Subcutaneous preadipocyte (primary cell): Measurements from ENCODE around the gene PHF23. TPM values are rescaled to one million over a fixed set of nuclear protein-coding genes. Genes with fewer than 3 reads are reported as not detected.

Source experiments
- small RNA-seq: library from RNA; depleted of rRNA; stranded (forward); fragments of <200 nt; gene quantifications from one replicate; pipeline ENCODE3, GENCODE V24; 2012
- total RNA-seq: library from RNA; depleted of rRNA; stranded (reverse); fragments of >200 nt; gene quantifications from 2 replicates; pipeline ENCODE4 v1.2.3, GENCODE V29; 2012

PHF23 gene
- total RNA-seq: 36.6 and 37.1 TPM in 2 replicates

DNA sequence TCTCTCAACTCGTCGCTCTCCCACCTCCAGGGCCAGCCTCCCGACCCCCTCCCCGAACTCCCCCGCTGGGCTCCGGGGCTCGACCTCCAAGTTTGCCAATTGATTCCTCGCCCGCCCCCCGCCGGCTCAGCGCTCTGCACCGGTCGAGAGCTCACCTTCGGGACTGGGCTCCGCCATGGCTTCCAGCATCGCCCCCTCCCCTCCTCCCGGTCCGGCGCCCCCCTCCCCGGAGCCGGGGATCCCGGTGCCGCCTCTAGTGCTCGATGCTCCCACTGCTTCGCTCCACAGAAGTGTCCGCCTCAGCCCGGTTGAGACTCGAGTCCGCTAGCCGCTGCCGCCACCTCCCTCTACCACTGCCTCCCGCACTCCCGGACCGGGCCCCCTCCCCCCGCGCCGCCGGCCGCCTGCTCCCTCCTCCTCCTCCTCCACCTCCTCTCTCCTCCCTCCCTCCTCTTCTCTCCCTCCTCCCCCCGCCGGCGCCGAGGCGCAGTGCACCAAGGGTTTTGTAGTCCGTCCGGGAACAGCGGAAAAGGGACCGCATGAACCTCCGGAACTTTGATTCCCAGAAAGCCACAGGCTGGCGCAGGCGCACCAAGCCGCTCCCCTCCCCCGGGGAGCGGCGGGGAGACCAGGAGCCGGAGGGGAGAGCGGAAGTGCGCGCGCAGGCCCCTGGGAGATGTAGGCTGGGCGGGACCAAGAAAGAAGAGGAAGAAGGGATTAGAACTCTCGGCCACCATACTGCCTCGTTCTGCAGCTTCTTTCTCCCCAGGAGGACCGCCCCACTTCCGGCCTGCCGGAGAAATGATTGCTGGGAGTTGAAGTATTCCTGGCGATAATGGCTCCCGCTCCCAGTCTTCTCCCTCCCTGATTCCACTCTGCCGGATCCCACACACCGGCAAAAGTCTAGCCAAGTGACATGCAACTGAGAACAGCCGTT is at the start of gene PHF23:
Gene PHF23 (minus strand): TSS at position 367 of the 937 bp plus-strand sequence. CDS start 178 bp downstream, at position 189.

DNA sequence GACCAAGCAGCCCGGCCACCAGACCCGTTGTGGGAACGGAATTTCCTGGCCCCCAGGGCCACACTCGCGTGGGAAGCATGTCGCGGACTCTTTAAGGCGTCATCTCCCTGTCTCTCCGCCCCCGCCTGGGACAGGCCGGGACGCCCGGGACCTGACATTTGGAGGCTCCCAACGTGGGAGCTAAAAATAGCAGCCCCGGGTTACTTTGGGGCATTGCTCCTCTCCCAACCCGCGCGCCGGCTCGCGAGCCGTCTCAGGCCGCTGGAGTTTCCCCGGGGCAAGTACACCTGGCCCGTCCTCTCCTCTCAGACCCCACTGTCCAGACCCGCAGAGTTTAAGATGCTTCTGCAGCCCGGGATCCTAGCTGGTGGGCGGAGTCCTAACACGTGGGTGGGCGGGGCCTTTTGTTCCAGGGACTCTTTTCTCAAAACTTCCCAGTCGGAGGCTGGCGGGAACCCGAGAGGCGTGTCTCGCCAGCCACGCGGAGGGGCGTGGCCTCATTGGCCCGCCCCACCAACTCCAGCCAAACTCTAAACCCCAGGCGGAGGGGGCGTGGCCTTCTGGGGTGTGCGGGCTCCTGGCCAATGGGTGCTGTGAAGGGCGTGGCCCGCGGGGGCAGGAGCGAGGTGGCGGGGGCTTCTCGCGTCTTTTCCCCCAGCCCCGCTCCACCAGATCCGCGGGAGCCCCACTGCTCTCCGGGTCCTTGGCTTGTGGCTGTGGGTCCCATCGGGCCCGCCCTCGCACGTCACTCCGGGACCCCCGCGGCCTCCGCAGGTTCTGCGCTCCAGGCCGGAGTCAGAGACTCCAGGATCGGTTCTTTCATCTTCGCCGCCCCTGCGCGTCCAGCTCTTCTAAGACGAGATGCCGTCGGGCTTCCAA is 42.1 kb upstream of the PHF23 start, which contains the start of gene SLC2A4:
Gene SLC2A4 (plus strand): TSS at position 645 of the 879 bp plus-strand sequence. CDS start 217 bp downstream, at position 862.

DNA sequence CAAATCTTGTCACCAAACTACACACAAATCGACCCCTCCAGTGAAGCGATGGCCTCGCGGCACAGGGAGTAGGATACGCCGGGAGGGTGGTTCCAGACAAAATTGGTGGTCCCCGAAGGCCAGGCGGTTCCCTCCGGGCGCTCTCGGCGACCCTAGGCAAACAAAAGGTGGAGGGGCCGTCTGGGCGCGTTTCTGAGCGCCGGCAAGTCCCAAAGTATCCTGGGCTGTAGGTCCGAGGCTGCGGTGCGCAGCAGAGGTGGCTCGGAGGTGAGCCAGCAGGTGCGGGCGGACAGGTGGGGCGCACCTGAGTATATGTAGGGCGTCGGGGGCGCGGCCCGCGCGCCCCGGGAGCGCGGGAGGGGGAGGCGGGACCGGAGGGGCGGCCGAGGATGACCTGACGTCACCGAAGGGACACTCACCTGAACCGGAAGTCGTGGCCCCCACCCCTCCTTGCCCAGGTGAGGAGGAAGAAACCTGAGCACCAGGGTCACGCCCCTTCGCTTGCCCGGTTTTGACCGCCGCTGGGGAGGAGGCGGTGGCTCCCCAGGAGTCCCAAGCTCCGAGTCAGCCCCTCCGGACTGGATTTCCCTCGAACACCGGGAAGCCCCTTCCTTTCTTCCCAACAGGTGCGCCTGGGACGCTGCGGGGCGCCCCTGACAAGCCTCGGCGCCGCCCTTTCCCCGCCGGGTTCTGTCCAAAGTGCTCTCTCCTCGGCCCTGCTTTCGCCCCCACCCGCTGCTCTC is 23.1 kb upstream of the PHF23 start, which contains the start of gene CLDN7:
Gene CLDN7 (minus strand): TSS at position 287 of the 743 bp plus-strand sequence. CDS start 435 bp downstream, outside the sequence.

GRCh38 chr17:7252176-7253043 is 13.2 kb upstream of the PHF23 start, which contains the start of gene ELP5:
ELP5 (plus strand) TSS chr17:7252215; CDS start chr17:7252551, 336 bp downstream.

DNA sequence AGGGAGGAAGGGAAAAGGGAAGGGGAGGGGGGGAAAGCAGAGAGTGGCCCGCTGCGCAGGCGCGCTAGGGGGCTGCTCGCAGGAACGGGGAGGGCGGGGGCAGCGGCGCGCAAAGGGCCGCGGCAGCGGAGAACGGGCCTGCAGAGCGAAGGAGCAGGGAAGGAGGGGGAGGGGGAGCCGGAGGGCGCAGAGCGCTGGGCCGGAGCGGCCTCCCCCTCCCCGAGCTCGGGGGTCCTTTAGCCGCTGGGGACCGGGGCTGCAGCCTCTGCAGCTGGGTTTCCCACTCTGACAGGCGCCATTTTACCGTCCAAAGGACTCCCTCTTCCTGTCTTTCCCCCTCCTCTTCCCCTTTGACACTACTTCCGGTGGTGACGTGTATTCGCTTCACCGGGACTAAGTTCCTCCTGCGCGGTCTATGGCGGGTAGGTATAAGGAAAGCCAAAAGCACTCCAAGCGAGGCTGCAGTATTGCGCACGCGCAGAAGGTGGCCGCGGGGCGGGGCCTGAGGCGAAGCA is 12.5 kb upstream of the PHF23 start, which contains the start of gene CTDNEP1:
Gene CTDNEP1 (minus strand): TSS at position 74 of the 515 bp plus-strand sequence. CDS start 438 bp downstream, outside the sequence.

DNA sequence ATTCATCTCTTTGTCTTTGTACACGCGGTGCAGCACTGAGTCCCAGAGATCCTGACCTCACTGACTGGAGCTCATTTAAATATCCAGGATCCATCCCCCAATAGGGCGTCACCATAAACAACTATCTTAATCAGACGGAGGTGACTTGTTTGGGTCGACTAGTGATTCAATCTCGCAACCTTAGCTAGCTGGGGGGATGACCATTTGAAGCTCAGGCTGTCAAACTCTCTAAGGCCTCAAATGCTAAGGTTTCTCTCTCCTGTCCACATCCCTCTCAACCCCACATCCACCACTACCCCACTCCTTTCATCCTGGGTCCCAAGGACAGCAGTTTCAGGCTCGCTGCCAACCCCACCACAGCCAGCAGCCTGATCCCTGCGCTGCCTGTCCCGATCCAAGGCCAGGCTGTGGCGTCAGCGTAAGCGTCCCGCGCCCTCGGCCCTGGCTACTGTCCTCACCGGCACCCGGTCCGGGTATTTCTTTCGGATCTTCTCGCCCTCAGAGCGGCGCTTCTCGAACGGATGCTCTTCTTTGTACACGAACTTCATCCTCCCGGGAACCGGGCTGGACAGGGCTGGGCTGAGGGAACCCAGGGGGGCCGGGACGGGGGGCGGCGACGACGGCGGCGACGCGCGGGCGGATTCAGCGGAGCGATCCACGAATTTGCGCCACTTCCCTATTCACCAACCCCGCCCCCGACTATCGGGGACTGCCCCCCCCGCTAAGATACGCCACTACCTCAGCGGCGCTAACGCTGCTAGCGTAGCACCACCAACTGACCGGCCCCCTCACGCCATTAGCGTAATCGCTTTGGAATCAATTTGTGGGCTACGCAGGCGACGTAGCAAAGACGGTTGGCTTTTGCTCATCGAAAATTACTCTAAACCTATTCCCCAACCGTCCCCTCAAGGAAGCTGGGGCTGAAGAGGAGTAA is 2.8 kb upstream of the PHF23 start, which contains the start of gene GABARAP:
Gene GABARAP (minus strand): TSS at position 667 of the 934 bp plus-strand sequence. CDS start 119 bp downstream, at position 548.

GRCh38 chr17:7234083-7234951 is 4.9 kb downstream of the PHF23 start, which contains the start of gene DVL2:
DVL2 (minus strand) TSS chr17:7234517; CDS start chr17:7234262, 255 bp downstream.

DNA sequence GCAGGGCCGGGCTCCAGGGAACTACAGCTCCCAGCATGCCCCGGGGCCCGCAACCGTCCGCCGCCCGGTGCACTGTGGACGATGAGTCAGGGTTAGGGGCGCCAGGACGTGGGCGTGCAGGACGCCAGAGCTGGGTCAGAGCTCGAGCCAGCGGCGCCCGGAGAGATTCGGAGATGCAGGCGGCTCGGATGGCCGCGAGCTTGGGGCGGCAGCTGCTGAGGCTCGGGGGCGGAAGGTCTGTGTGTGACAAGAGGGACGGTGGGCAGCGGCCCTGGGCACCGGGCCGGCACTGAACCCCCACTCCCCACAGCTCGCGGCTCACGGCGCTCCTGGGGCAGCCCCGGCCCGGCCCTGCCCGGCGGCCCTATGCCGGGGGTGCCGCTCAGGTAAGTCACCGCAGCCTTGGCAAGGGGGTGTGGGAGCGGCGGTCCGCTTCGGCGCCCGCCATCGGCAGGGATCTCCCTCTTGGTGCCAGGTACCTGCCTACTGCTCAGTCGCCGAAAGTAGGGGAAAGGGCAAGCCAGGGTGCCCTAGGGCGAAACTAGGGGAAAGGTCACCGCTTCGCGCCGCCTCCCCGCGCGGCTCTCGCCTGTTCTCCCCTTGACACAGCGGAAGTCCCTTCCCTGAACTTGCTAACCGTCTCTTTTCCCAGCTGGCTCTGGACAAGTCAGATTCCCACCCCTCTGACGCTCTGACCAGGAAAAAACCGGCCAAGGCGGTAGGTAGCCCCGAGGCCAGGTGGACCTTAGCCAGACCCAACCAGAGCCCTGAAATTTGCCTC is 19.3 kb downstream of the PHF23 start, which contains the start of the genes ACADVL and DLG4:
Gene ACADVL (plus strand): TSS at position 127 of the 781 bp plus-strand sequence. CDS start 47 bp downstream, at position 174.
Gene DLG4 (minus strand): TSS at position 25 of the 781 bp plus-strand sequence.

Small RNAs within 50 kb of the gene (small RNA-seq; reads per million reads assigned to genes)
- not detected for gene AC120057.4
- gene MIR324: 106 reads per million, percentile 99 among the genes with 10 or more reads in this experiment
- gene RF00019: not detected

Other genes with a start within 250 kb of the PHF23 start
- not detected in 2 replicates for gene ALOX12, start 243.4 kb downstream of the PHF23 start, total RNA-seq
- 31.2 and 47.1 TPM in 2 replicates for gene RNASEK, start 226.8 kb downstream of the PHF23 start, total RNA-seq
- under 0.01 TPM in 2 replicates for gene BCL6B, start 216.4 kb downstream of the PHF23 start, total RNA-seq
- 0.37 and 0.39 TPM in 2 replicates for gene SLC16A13, start 203.4 kb downstream of the PHF23 start, total RNA-seq
- gene SLC16A11, start 195.4 kb downstream of the PHF23 start, total RNA-seq: 0.20 TPM in 1 of 2 replicates, not detected in the other
- gene CLEC10A, start 159.2 kb downstream of the PHF23 start, total RNA-seq: not detected in 2 replicates
- not detected in 2 replicates for gene ASGR2, start 124.6 kb downstream of the PHF23 start, total RNA-seq
- under 0.01 and 0.39 TPM in 2 replicates for gene ASGR1, start 60.1 kb downstream of the PHF23 start, total RNA-seq
- 7.3 and 11.9 TPM in 2 replicates for gene DLG4, start 19.6 kb downstream of the PHF23 start, total RNA-seq
- gene ACADVL, start 19.5 kb downstream of the PHF23 start, total RNA-seq: 194 and 236 TPM in 2 replicates
- gene DVL2, start 4.9 kb downstream of the PHF23 start, total RNA-seq: 63.9 and 93.2 TPM in 2 replicates
- 110 and 194 TPM in 2 replicates for gene GABARAP, start 3.0 kb upstream of the PHF23 start, total RNA-seq
- gene CTDNEP1, start 12.3 kb upstream of the PHF23 start, total RNA-seq: 28.7 and 40.1 TPM in 2 replicates
- 28.9 and 31.2 TPM in 2 replicates for gene ELP5, start 12.8 kb upstream of the PHF23 start, total RNA-seq
- gene CLDN7, start 23.0 kb upstream of the PHF23 start, total RNA-seq: 0.98 and 2.9 TPM in 2 replicates
- gene SLC2A4, start 42.3 kb upstream of the PHF23 start, total RNA-seq: under 0.01 TPM in 1 of 2 replicates, not detected in the other
- not detected in 2 replicates for gene YBX2, start 55.2 kb upstream of the PHF23 start, total RNA-seq
- gene EIF5A, start 68.2 kb upstream of the PHF23 start, total RNA-seq: 909 and 1,080 TPM in 2 replicates
- 39.9 and 46.7 TPM in 2 replicates for gene GPS2, start 75.9 kb upstream of the PHF23 start, total RNA-seq
- gene NEURL4, start 89.9 kb upstream of the PHF23 start, total RNA-seq: 14.7 and 21.7 TPM in 2 replicates
- 0.20 and 2.2 TPM in 2 replicates for gene ACAP1, start 97.1 kb upstream of the PHF23 start, total RNA-seq
- 2.6 and 4.1 TPM in 2 replicates for gene KCTD11, start 112.7 kb upstream of the PHF23 start, total RNA-seq
- gene TMEM95, start 115.7 kb upstream of the PHF23 start, total RNA-seq: not detected in 2 replicates
- gene TNK1, start 141.6 kb upstream of the PHF23 start, total RNA-seq: 0.20 TPM in 1 of 2 replicates, not detected in the other
- 22.8 and 26.8 TPM in 2 replicates for gene PLSCR3, start 155.1 kb upstream of the PHF23 start, total RNA-seq
- gene TMEM256, start 164.6 kb upstream of the PHF23 start, total RNA-seq: 103 and 132 TPM in 2 replicates
- gene NLGN2, start 168.4 kb upstream of the PHF23 start, total RNA-seq: 2.9 and 4.4 TPM in 2 replicates
- not detected in 2 replicates for gene SPEM1, start 180.9 kb upstream of the PHF23 start, total RNA-seq
- gene SPEM2, start 186.2 kb upstream of the PHF23 start, total RNA-seq: not detected in 2 replicates
- gene SPEM3, start 189.4 kb upstream of the PHF23 start, total RNA-seq: not detected in 2 replicates
- 0.98 and 1.1 TPM in 2 replicates for gene TMEM102, start 196.0 kb upstream of the PHF23 start, total RNA-seq
- gene FGF11, start 200.1 kb upstream of the PHF23 start, total RNA-seq: under 0.01 and 0.37 TPM in 2 replicates
- gene CHRNB1, start 205.6 kb upstream of the PHF23 start, total RNA-seq: 2.0 and 3.7 TPM in 2 replicates
- gene ZBTB4, start 240.2 kb upstream of the PHF23 start, total RNA-seq: 19.1 and 19.5 TPM in 2 replicates
- gene SLC35G6, start 242.0 kb upstream of the PHF23 start, total RNA-seq: not detected in 2 replicates
- gene POLR2A, start 244.9 kb upstream of the PHF23 start, total RNA-seq: 81.9 and 112 TPM in 2 replicates